Activated naive CD8-positive, alpha-beta T cell treated with anti-CD3 and anti-CD28 coated beads for 36 hours (primary cell): Measurements from ENCODE around the gene ROBO1. TPM values are rescaled to one million over a fixed set of nuclear protein-coding genes. Genes with fewer than 3 reads are reported as not detected.

Experiments
- DNase-seq: peaks from one replicate; pipeline ENCODE4 v3.0.0; 2021
- H3K27ac Mint-ChIP-seq: one replicate; pipeline ENCODE4 v1.8.0; 2022; ENCODE audit warnings: mild to moderate bottlenecking, moderate library complexity, mixed read lengths
- H3K27me3 Mint-ChIP-seq: one replicate; pipeline ENCODE4 v1.8.0; 2022; ENCODE audit warnings: mild to moderate bottlenecking, mixed read lengths
- H3K36me3 Mint-ChIP-seq: one replicate; pipeline ENCODE4 v1.8.0; 2021; ENCODE audit warnings: mild to moderate bottlenecking, mixed read lengths
- H3K4me1 Mint-ChIP-seq: one replicate; pipeline ENCODE4 v1.8.0; 2021; ENCODE audit warnings: mixed read lengths
- H3K4me3 Mint-ChIP-seq: one replicate; pipeline ENCODE4 v1.8.0; 2022; ENCODE audit warnings: mild to moderate bottlenecking, moderate library complexity, mixed read lengths
- H3K9me3 Mint-ChIP-seq: one replicate; pipeline ENCODE4 v1.8.0; 2022; ENCODE audit warnings: mixed read lengths
- total RNA-seq, 2 experiments: library from RNA; stranded (reverse); gene quantifications; one replicate each; pipeline ENCODE4 v1.2.3, GENCODE V29; 2021

The ROBO1 gene
- total RNA-seq, 2 experiments from 2014 or later, result 13.8 to 16.5 TPM

- no peak for DNase-seq
- Mint-ChIP-seq H3K27ac (no peak overlapping the region), H3K4me3 (no peak overlapping the region), H3K4me1 (peaks cover 7% of the 10 kb centered on the region), H3K36me3 (no peaks in the 10 kb centered on the region), H3K27me3 (no peaks in the 10 kb centered on the region), H3K9me3 (peaks cover 1% of the 10 kb centered on the region)
Measured at GRCh38 chr3:78867409-78868372, 900.1 kb downstream of the ROBO1 start.

GRCh38 chr3:78863306-78864203 lies 904.2 kb downstream of the ROBO1 start:
- no peaks in the 10 kb centered on the region for H3K36me3 Mint-ChIP-seq

GRCh38 chr3:78861156-78861555 lies 906.6 kb downstream of the ROBO1 start:
- no peaks in the 10 kb centered on the region for H3K27me3 Mint-ChIP-seq
- H3K36me3 Mint-ChIP-seq, result no peaks in the 10 kb centered on the region
- H3K4me1 Mint-ChIP-seq, result peaks cover 4% of the 10 kb centered on the region
- no peak overlapping the region for H3K27ac Mint-ChIP-seq
- H3K4me3 Mint-ChIP-seq, result no peak overlapping the region
- no peak for DNase-seq
- H3K9me3 Mint-ChIP-seq, result peaks cover 8% of the 10 kb centered on the region

More at GRCh38 chr3:78863306-78864203, 904.2 kb downstream of the ROBO1 start:
- Mint-ChIP-seq H3K4me1 (peaks cover 1% of the 10 kb centered on the region), H3K27me3 (no peaks in the 10 kb centered on the region), H3K4me3 (no peak overlapping the region), H3K27ac (no peak overlapping the region), H3K9me3 (peaks cover 8% of the 10 kb centered on the region)
- no peak for DNase-seq

GRCh38 chr3:78860567-78860966 lies 907.2 kb downstream of the ROBO1 start:
- no peaks in the 10 kb centered on the region for H3K27me3 Mint-ChIP-seq
- DNase-seq, result no peak
- no peak overlapping the region for H3K4me3 Mint-ChIP-seq
- H3K27ac Mint-ChIP-seq, result no peak overlapping the region
- peaks cover 4% of the 10 kb centered on the region for H3K4me1 Mint-ChIP-seq
- H3K9me3 Mint-ChIP-seq, result peaks cover 8% of the 10 kb centered on the region
- no peaks in the 10 kb centered on the region for H3K36me3 Mint-ChIP-seq

- no peak for DNase-seq
- no peaks in the 10 kb centered on the region for H3K27me3 Mint-ChIP-seq
- no peak overlapping the region for H3K4me3 Mint-ChIP-seq
- peaks cover 4% of the 10 kb centered on the region for H3K4me1 Mint-ChIP-seq
- H3K36me3 Mint-ChIP-seq, result no peaks in the 10 kb centered on the region
- H3K9me3 Mint-ChIP-seq, result peaks cover 8% of the 10 kb centered on the region
- no peak overlapping the region for H3K27ac Mint-ChIP-seq
Measured at GRCh38 chr3:78858910-78859309, 908.9 kb downstream of the ROBO1 start.

- no peak overlapping the region for H3K4me3 Mint-ChIP-seq
- H3K9me3 Mint-ChIP-seq, result peaks cover 8% of the 10 kb centered on the region
- peaks cover 4% of the 10 kb centered on the region for H3K4me1 Mint-ChIP-seq
- H3K27ac Mint-ChIP-seq, result no peak overlapping the region
- no peak for DNase-seq
- no peaks in the 10 kb centered on the region for H3K27me3 Mint-ChIP-seq
- no peaks in the 10 kb centered on the region for H3K36me3 Mint-ChIP-seq
Measured at GRCh38 chr3:78858174-78858573, 909.6 kb downstream of the ROBO1 start.

- Mint-ChIP-seq H3K27ac (no peak overlapping the region), H3K9me3 (peaks cover 8% of the 10 kb centered on the region), H3K4me1 (peaks cover 4% of the 10 kb centered on the region), H3K27me3 (no peaks in the 10 kb centered on the region), H3K4me3 (no peak overlapping the region), H3K36me3 (no peaks in the 10 kb centered on the region)
- DNase-seq, result no peak
Measured at GRCh38 chr3:78857494-78858111, 910.2 kb downstream of the ROBO1 start.

GRCh38 chr3:78856164-78856563 lies 911.6 kb downstream of the ROBO1 start:
- no peaks in the 10 kb centered on the region for H3K27me3 Mint-ChIP-seq

GRCh38 chr3:78855190-78855589 lies 912.6 kb downstream of the ROBO1 start:
- peaks cover 3% of the 10 kb centered on the region for H3K9me3 Mint-ChIP-seq
- H3K27me3 Mint-ChIP-seq, result no peaks in the 10 kb centered on the region
- H3K4me1 Mint-ChIP-seq, result peaks cover 4% of the 10 kb centered on the region
- no peak overlapping the region for H3K27ac Mint-ChIP-seq
- H3K36me3 Mint-ChIP-seq, result no peaks in the 10 kb centered on the region
- no peak for DNase-seq
- H3K4me3 Mint-ChIP-seq, result no peak overlapping the region

More at GRCh38 chr3:78856164-78856563, 911.6 kb downstream of the ROBO1 start:
- Mint-ChIP-seq H3K36me3 (no peaks in the 10 kb centered on the region), H3K4me3 (no peak overlapping the region), H3K27ac (no peak overlapping the region), H3K9me3 (peaks cover 5% of the 10 kb centered on the region), H3K4me1 (peaks cover 4% of the 10 kb centered on the region)
- DNase-seq, result no peak

- no peaks in the 10 kb centered on the region for H3K9me3 Mint-ChIP-seq
- no peak overlapping the region for H3K27ac Mint-ChIP-seq
- H3K4me3 Mint-ChIP-seq, result no peak overlapping the region
- H3K36me3 Mint-ChIP-seq, result no peaks in the 10 kb centered on the region
- DNase-seq, result no peak
- no peaks in the 10 kb centered on the region for H3K27me3 Mint-ChIP-seq
- peaks cover 4% of the 10 kb centered on the region for H3K4me1 Mint-ChIP-seq
Measured at GRCh38 chr3:78848392-78849288, 919.2 kb downstream of the ROBO1 start.

GRCh38 chr3:78847603-78848002 lies 920.2 kb downstream of the ROBO1 start:
- H3K4me3 Mint-ChIP-seq, result no peak overlapping the region
- no peaks in the 10 kb centered on the region for H3K27me3 Mint-ChIP-seq
- DNase-seq, result no peak
- no peaks in the 10 kb centered on the region for H3K9me3 Mint-ChIP-seq
- H3K4me1 Mint-ChIP-seq, result peaks cover 4% of the 10 kb centered on the region
- H3K36me3 Mint-ChIP-seq, result no peaks in the 10 kb centered on the region
- H3K27ac Mint-ChIP-seq, result no peak overlapping the region

- H3K4me1 Mint-ChIP-seq, result peaks cover 4% of the 10 kb centered on the region
- H3K27me3 Mint-ChIP-seq, result no peaks in the 10 kb centered on the region
- no peak overlapping the region for H3K27ac Mint-ChIP-seq
- no peak overlapping the region for H3K4me3 Mint-ChIP-seq
- no peaks in the 10 kb centered on the region for H3K9me3 Mint-ChIP-seq
- no peak for DNase-seq
- no peaks in the 10 kb centered on the region for H3K36me3 Mint-ChIP-seq
Measured at GRCh38 chr3:78847203-78847602, 920.6 kb downstream of the ROBO1 start.

GRCh38 chr3:78846718-78847117 lies 921.1 kb downstream of the ROBO1 start:
- Mint-ChIP-seq H3K4me3 (no peak overlapping the region), H3K27ac (no peak overlapping the region), H3K4me1 (peaks cover 6% of the 10 kb centered on the region), H3K36me3 (no peaks in the 10 kb centered on the region), H3K9me3 (no peaks in the 10 kb centered on the region), H3K27me3 (no peaks in the 10 kb centered on the region)
- no peak for DNase-seq

- Mint-ChIP-seq H3K27me3 (no peaks in the 10 kb centered on the region), H3K9me3 (no peaks in the 10 kb centered on the region), H3K4me1 (peaks cover 6% of the 10 kb centered on the region), H3K27ac (no peak overlapping the region), H3K4me3 (no peak overlapping the region), H3K36me3 (no peaks in the 10 kb centered on the region)
- no peak for DNase-seq
Measured at GRCh38 chr3:78845605-78846004, 922.2 kb downstream of the ROBO1 start.
